Measurements from ENCODE around the gene TMEM127. TPM values are rescaled to one million over a fixed set of nuclear protein-coding genes. Genes with fewer than 3 reads are reported as not detected.

The TMEM127 gene
- total RNA-seq, 2 donors from 2014 or later = 27.0 to 28.3 TPM

DNA sequence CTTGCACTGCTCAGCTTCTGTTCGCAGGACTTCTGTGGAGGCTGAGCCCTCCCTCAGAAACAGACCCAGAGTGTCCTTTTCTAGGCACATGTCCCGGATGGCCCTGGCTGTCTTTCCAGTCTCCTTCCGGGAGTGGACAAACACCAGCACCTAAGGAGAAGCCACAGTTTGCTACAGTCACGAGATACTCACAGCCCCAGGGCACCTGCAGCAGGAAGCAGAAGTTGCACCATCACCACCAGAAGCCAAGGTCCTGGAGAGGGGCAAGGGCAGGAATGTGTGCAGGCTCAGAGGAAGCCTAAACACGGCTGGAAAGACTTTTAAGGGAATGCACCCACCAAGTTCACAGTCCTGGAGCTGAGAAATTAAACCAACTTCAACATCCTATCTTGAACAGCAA, 26.0 kb upstream of the TMEM127 start:
- peaks cover 97% of the 10 kb centered on the region for H3K36me3 ChIP-seq (ENCODE audit: control insufficient read depth, insufficient read depth, low read length)
- H3K4me1 ChIP-seq (ENCODE audit: control insufficient read depth, insufficient read depth, low read length) = no peaks in the 10 kb centered on the region
- no peaks in the 10 kb centered on the region for H3K27me3 ChIP-seq (ENCODE audit: control insufficient read depth, insufficient read depth, low read length, poor library complexity, severe bottlenecking)
- H3K4me3 Mint-ChIP-seq = no peak overlapping the region
- no peak overlapping the region for H3K27ac Mint-ChIP-seq
- TF ChIP-seq, protein P1, sequence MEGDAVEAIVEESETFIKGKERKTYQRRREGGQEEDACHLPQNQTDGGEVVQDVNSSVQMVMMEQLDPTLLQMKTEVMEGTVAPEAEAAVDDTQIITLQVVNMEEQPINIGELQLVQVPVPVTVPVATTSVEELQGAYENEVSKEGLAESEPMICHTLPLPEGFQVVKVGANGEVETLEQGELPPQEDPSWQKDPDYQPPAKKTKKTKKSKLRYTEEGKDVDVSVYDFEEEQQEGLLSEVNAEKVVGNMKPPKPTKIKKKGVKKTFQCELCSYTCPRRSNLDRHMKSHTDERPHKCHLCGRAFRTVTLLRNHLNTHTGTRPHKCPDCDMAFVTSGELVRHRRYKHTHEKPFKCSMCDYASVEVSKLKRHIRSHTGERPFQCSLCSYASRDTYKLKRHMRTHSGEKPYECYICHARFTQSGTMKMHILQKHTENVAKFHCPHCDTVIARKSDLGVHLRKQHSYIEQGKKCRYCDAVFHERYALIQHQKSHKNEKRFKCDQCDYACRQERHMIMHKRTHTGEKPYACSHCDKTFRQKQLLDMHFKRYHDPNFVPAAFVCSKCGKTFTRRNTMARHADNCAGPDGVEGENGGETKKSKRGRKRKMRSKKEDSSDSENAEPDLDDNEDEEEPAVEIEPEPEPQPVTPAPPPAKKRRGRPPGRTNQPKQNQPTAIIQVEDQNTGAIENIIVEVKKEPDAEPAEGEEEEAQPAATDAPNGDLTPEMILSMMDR (conservative IDR thresholded peaks at IDR 0.05) = no peak
- no peaks in the 10 kb centered on the region for H3K27me3 Mint-ChIP-seq (ENCODE audit: insufficient read depth)
- no peaks in the 10 kb centered on the region for H3K9me3 Mint-ChIP-seq
- DNase-seq = no peak
- no peak overlapping the region for H3K9ac ChIP-seq (ENCODE audit: extremely low read depth, low read length, poor library complexity, severe bottlenecking)
- peaks cover 91% of the 10 kb centered on the region for H3K36me3 Mint-ChIP-seq (ENCODE audit: low read depth)
- no peak overlapping the region for H3K27ac ChIP-seq (ENCODE audit: low read depth, low read length)
- no peaks in the 10 kb centered on the region for H3K9me3 ChIP-seq (ENCODE audit: control insufficient read depth, low read length)
- no peak overlapping the region for H3K4me3 ChIP-seq (ENCODE audit: low read length)
- no peaks in the 10 kb centered on the region for H3K4me1 Mint-ChIP-seq
- 79 to 86% methylated on average over 2 to 5 of the region's 5 CpGs for whole genome bisulfite sequencing, 2 experiments (ENCODE audit: insufficient coverage in 1 of 2, insufficient read length in 1 of 2)

DNA sequence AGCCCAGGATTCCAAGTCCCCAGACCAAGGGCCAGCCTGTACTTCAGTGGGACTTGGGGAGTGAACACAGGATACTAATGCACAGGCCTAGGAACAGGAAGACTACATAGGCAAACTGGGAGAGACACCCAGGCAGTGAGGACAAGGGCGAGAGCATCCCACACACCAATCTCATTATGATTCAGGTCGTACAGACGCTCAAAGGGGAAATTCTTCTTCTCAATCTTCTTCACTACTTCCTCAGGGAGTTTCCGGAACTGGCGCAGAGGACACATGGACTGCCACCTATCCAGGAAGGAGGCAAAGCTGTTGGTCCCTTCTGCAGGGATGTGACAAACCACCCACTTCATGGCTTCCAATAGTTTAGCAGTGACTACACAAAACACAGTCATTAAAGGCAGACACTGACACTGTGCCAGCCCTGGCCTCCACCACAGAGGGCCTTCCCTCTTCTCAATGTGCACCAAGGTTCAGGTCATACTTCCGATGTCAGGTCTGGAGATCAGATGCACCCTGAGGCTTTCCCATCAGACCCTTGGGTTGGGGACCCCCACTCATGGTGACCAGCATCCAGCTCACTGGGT, 21.6 kb upstream of the TMEM127 start:
- Mint-ChIP-seq H3K27me3 (ENCODE audit: insufficient read depth) (no peaks in the 10 kb centered on the region), H3K9me3 (no peaks in the 10 kb centered on the region), H3K36me3 (ENCODE audit: low read depth) (peaks cover 94% of the 10 kb centered on the region), H3K4me1 (no peaks in the 10 kb centered on the region), H3K4me3 (no peak overlapping the region), H3K27ac (no peak overlapping the region)
- TF ChIP-seq, protein P1 (conservative IDR thresholded peaks at IDR 0.05) = no peak
- H3K27ac ChIP-seq (ENCODE audit: low read depth, low read length) = no peak overlapping the region
- H3K4me1 ChIP-seq (ENCODE audit: control insufficient read depth, insufficient read depth, low read length) = no peaks in the 10 kb centered on the region
- 95 to 100% methylated on average over 3 to 6 of the region's 6 CpGs for WGBS, 2 experiments (ENCODE audit: insufficient coverage in 1 of 2, insufficient read length in 1 of 2)
- no peak for DNase-seq
- H3K4me3 ChIP-seq (ENCODE audit: low read length) = no peak overlapping the region
- no peaks in the 10 kb centered on the region for H3K9me3 ChIP-seq (ENCODE audit: control insufficient read depth, low read length)
- H3K36me3 ChIP-seq (ENCODE audit: control insufficient read depth, insufficient read depth, low read length) = peaks cover 95% of the 10 kb centered on the region
- H3K9ac ChIP-seq (ENCODE audit: extremely low read depth, low read length, poor library complexity, severe bottlenecking) = no peak overlapping the region
- H3K27me3 ChIP-seq (ENCODE audit: control insufficient read depth, insufficient read depth, low read length, poor library complexity, severe bottlenecking) = no peaks in the 10 kb centered on the region

GRCh38 chr2:96276787-96277499, 11.1 kb upstream of the TMEM127 start:
- no peak overlapping the region for H3K9ac ChIP-seq (ENCODE audit: extremely low read depth, low read length, poor library complexity, severe bottlenecking)
- Mint-ChIP-seq H3K4me1 (no peaks in the 10 kb centered on the region), H3K36me3 (ENCODE audit: low read depth) (peaks cover 81% of the 10 kb centered on the region), H3K27ac (no peak overlapping the region), H3K9me3 (no peaks in the 10 kb centered on the region), H3K27me3 (ENCODE audit: insufficient read depth) (no peaks in the 10 kb centered on the region), H3K4me3 (no peak overlapping the region)
- TF ChIP-seq, protein P1 (conservative IDR thresholded peaks at IDR 0.05) = no peak
- H3K4me3 ChIP-seq (ENCODE audit: low read length) = no peak overlapping the region
- no peaks in the 10 kb centered on the region for H3K27me3 ChIP-seq (ENCODE audit: control insufficient read depth, insufficient read depth, low read length, poor library complexity, severe bottlenecking)
- no peak for DNase-seq
- peaks cover 85% of the 10 kb centered on the region for H3K36me3 ChIP-seq (ENCODE audit: control insufficient read depth, insufficient read depth, low read length)
- no peaks in the 10 kb centered on the region for H3K9me3 ChIP-seq (ENCODE audit: control insufficient read depth, low read length)
- WGBS, 2 experiments (ENCODE audit: insufficient coverage in 1 of 2, insufficient read length in 1 of 2) = 96 to 99% methylated on average over 13 to 21 of the region's 21 CpGs
- no peak overlapping the region for H3K27ac ChIP-seq (ENCODE audit: low read depth, low read length)
- no peaks in the 10 kb centered on the region for H3K4me1 ChIP-seq (ENCODE audit: control insufficient read depth, insufficient read depth, low read length)

Measured in endodermal cell (in vitro differentiated cells).